HG03378 (cell line): ENCODE measurements around the gene TENM4.
"Not testable (repeated sequence)": the region's sequence is repeated elsewhere in the genome, so short reads cannot be mapped to it uniquely, and the experiment has no call there.

Source experiments
- ATAC-seq: cut with Tn5 transposase; IDR thresholded peaks from one replicate; pipeline ENCODE4 v1.9.1; 2021; ENCODE audit warnings: mild to moderate bottlenecking, moderate library complexity; ENCODE audit not compliant: unreplicated experiment

The TENM4 gene

GRCh38 chr11:79190553-79190952, 250.3 kb downstream of the TENM4 start:
- not testable (repeated sequence) for ATAC-seq

GRCh38 chr11:79189601-79190000, 251.2 kb downstream of the TENM4 start:
- no peak for ATAC-seq

- ATAC-seq = no peak
Measured at GRCh38 chr11:79189055-79189454, 251.8 kb downstream of the TENM4 start.

GRCh38 chr11:79186669-79187068, 254.2 kb downstream of the TENM4 start:
- ATAC-seq = no peak

- ATAC-seq = no peak
Measured at GRCh38 chr11:79185351-79185750, 255.5 kb downstream of the TENM4 start.

GRCh38 chr11:79184285-79184684, 256.5 kb downstream of the TENM4 start:
- no peak for ATAC-seq

GRCh38 chr11:79182794-79183193, 258.0 kb downstream of the TENM4 start:
- ATAC-seq = no peak

GRCh38 chr11:79179087-79179486, 261.7 kb downstream of the TENM4 start:
- ATAC-seq = no peak

- ATAC-seq = no peak
Measured at GRCh38 chr11:79174045-79175008, 266.5 kb downstream of the TENM4 start.

GRCh38 chr11:79173615-79174014, 267.2 kb downstream of the TENM4 start:
- ATAC-seq = no peak

- no peak for ATAC-seq
Measured at GRCh38 chr11:79170321-79170720, 270.5 kb downstream of the TENM4 start.

- no peak for ATAC-seq
Measured at GRCh38 chr11:79168530-79169110, 272.2 kb downstream of the TENM4 start.

GRCh38 chr11:79167510-79168188, 273.2 kb downstream of the TENM4 start:
- ATAC-seq = no peak

- no peak for ATAC-seq
Measured at GRCh38 chr11:79165908-79166307, 274.9 kb downstream of the TENM4 start.

GRCh38 chr11:79160791-79161403, 279.9 kb downstream of the TENM4 start:
- no peak for ATAC-seq

GRCh38 chr11:79159657-79160450, 281.0 kb downstream of the TENM4 start:
- no peak for ATAC-seq

- ATAC-seq = no peak
Measured at GRCh38 chr11:79157738-79158137, 283.1 kb downstream of the TENM4 start.

GRCh38 chr11:79156031-79156430, 284.8 kb downstream of the TENM4 start:
- ATAC-seq = no peak

GRCh38 chr11:79155237-79155636, 285.6 kb downstream of the TENM4 start:
- no peak for ATAC-seq

GRCh38 chr11:79152511-79152910, 288.3 kb downstream of the TENM4 start:
- no peak for ATAC-seq
